ENCODE measurements around the gene TUBGCP5. TPM values are rescaled to one million over a fixed set of nuclear protein-coding genes. Genes with fewer than 3 reads are reported as not detected.

The TUBGCP5 gene
- total RNA-seq, 1 donor from 2014 or later, result 19.1 TPM

- no peak for TF ChIP-seq CTCF (IDR thresholded peaks at IDR 0.05)
- Mint-ChIP-seq H3K36me3 (ENCODE audit: unreplicated experiment) (no peaks in the 10 kb centered on the region), H3K4me1 (ENCODE audit: unreplicated experiment) (peaks cover 2% of the 10 kb centered on the region), H3K9me3 (ENCODE audit: unreplicated experiment) (no peaks in the 10 kb centered on the region), H3K4me3 (ENCODE audit: unreplicated experiment) (no peak overlapping the region), H3K27me3 (ENCODE audit: unreplicated experiment) (no peaks in the 10 kb centered on the region), H3K27ac (ENCODE audit: unreplicated experiment) (no peak overlapping the region)
- no peak for DNase-seq (ENCODE audit: extremely low spot score, unreplicated experiment)
These were observed 28.0 kb upstream of the TUBGCP5 start for GRCh38 chr15:23067416-23067815.

- Mint-ChIP-seq H3K36me3 (ENCODE audit: unreplicated experiment) (no peaks in the 10 kb centered on the region), H3K4me3 (ENCODE audit: unreplicated experiment) (no peak overlapping the region), H3K27me3 (ENCODE audit: unreplicated experiment) (no peaks in the 10 kb centered on the region), H3K4me1 (ENCODE audit: unreplicated experiment) (peaks cover 2% of the 10 kb centered on the region), H3K27ac (ENCODE audit: unreplicated experiment) (no peak overlapping the region), H3K9me3 (ENCODE audit: unreplicated experiment) (no peaks in the 10 kb centered on the region)
- TF ChIP-seq CTCF (IDR thresholded peaks at IDR 0.05), result no peak
- no peak for DNase-seq (ENCODE audit: extremely low spot score, unreplicated experiment)
These were observed 26.5 kb upstream of the TUBGCP5 start for GRCh38 chr15:23065836-23066235.

- Mint-ChIP-seq H3K36me3 (ENCODE audit: unreplicated experiment) (no peaks in the 10 kb centered on the region), H3K27ac (ENCODE audit: unreplicated experiment) (no peak overlapping the region), H3K27me3 (ENCODE audit: unreplicated experiment) (peaks cover 7% of the 10 kb centered on the region), H3K9me3 (ENCODE audit: unreplicated experiment) (no peaks in the 10 kb centered on the region), H3K4me3 (ENCODE audit: unreplicated experiment) (no peak overlapping the region), H3K4me1 (ENCODE audit: unreplicated experiment) (no peaks in the 10 kb centered on the region)
- no peak for DNase-seq (ENCODE audit: extremely low spot score, unreplicated experiment)
- no peak for TF ChIP-seq CTCF (IDR thresholded peaks at IDR 0.05)
These were observed 24.8 kb upstream of the TUBGCP5 start for GRCh38 chr15:23064156-23064555.

- Mint-ChIP-seq H3K9me3 (ENCODE audit: unreplicated experiment) (no peaks in the 10 kb centered on the region), H3K36me3 (ENCODE audit: unreplicated experiment) (no peaks in the 10 kb centered on the region), H3K27ac (ENCODE audit: unreplicated experiment) (no peak overlapping the region), H3K4me3 (ENCODE audit: unreplicated experiment) (no peak overlapping the region), H3K27me3 (ENCODE audit: unreplicated experiment) (peaks cover 17% of the 10 kb centered on the region), H3K4me1 (ENCODE audit: unreplicated experiment) (no peaks in the 10 kb centered on the region)
- TF ChIP-seq CTCF (IDR thresholded peaks at IDR 0.05), result no peak
- DNase-seq (ENCODE audit: extremely low spot score, unreplicated experiment), result no peak
These were observed 18.3 kb upstream of the TUBGCP5 start for GRCh38 chr15:23057707-23058106.

GRCh38 chr15:23055316-23055715, 15.9 kb upstream of the TUBGCP5 start:
- no peaks in the 10 kb centered on the region for H3K36me3 Mint-ChIP-seq (ENCODE audit: unreplicated experiment)

More at GRCh38 chr15:23055316-23055715, 15.9 kb upstream of the TUBGCP5 start:
- H3K4me3 Mint-ChIP-seq (ENCODE audit: unreplicated experiment), result no peak overlapping the region
- H3K4me1 Mint-ChIP-seq (ENCODE audit: unreplicated experiment), result no peaks in the 10 kb centered on the region
- DNase-seq (ENCODE audit: extremely low spot score, unreplicated experiment), result no peak
- peaks cover 20% of the 10 kb centered on the region for H3K27me3 Mint-ChIP-seq (ENCODE audit: unreplicated experiment)
- no peak for TF ChIP-seq CTCF (IDR thresholded peaks at IDR 0.05)
- no peaks in the 10 kb centered on the region for H3K9me3 Mint-ChIP-seq (ENCODE audit: unreplicated experiment)
- no peak overlapping the region for H3K27ac Mint-ChIP-seq (ENCODE audit: unreplicated experiment)

Data from osteocyte (in vitro differentiated cells).